ENCODE results near the gene FADS2.

FADS2 gene

GRCh38 chr11:61910187-61911127, 82.4 kb downstream of the FADS2 start:
- H3K4me3 ChIP-seq (ENCODE audit: low read depth, low read length) = no peak overlapping the region
- H3K36me3 ChIP-seq = no peaks in the 10 kb centered on the region
- no peaks in the 10 kb centered on the region for H3K9me3 ChIP-seq
- TF ChIP-seq, protein P1, sequence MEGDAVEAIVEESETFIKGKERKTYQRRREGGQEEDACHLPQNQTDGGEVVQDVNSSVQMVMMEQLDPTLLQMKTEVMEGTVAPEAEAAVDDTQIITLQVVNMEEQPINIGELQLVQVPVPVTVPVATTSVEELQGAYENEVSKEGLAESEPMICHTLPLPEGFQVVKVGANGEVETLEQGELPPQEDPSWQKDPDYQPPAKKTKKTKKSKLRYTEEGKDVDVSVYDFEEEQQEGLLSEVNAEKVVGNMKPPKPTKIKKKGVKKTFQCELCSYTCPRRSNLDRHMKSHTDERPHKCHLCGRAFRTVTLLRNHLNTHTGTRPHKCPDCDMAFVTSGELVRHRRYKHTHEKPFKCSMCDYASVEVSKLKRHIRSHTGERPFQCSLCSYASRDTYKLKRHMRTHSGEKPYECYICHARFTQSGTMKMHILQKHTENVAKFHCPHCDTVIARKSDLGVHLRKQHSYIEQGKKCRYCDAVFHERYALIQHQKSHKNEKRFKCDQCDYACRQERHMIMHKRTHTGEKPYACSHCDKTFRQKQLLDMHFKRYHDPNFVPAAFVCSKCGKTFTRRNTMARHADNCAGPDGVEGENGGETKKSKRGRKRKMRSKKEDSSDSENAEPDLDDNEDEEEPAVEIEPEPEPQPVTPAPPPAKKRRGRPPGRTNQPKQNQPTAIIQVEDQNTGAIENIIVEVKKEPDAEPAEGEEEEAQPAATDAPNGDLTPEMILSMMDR (IDR thresholded peaks at IDR 0.05; ENCODE audit: low read depth, low read length) = no peak
- H3K27me3 ChIP-seq = no peaks in the 10 kb centered on the region
- DNase-seq = no peak
- no peaks in the 10 kb centered on the region for H3K4me1 ChIP-seq

DNA sequence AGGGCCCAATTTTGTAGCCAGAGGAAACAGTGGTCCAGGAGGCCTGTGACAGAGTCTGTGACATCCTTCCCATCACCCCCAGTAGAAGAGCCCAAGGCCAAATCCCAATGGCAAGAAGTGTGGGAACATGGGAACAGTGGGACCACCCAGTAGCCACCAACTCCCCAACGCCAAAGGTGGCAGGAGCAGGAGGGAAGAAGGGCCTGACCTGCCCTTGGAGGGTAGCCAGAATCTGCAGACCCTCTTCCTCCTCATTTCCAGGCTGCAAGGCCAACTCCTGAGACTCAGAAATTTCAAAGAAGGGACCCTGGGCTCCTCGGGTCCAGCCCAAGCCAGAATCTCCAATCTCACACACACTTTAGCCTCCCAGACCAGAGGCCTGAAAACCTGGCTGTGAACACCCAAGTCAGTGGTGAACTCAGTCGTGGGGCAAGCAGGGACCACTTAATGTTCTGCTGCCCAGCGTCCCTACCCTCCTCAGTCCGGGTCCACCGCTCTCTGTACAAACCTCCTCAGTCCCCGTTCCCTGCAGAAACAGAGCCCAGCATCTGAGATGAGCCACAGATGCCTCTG, 83.1 kb downstream of the FADS2 start:
- H3K27me3 ChIP-seq = no peaks in the 10 kb centered on the region
- H3K4me3 ChIP-seq (ENCODE audit: low read depth, low read length) = no peak overlapping the region
- H3K36me3 ChIP-seq = no peaks in the 10 kb centered on the region
- no peak for DNase-seq
- no peaks in the 10 kb centered on the region for H3K4me1 ChIP-seq
- TF ChIP-seq, protein P1 (IDR thresholded peaks at IDR 0.05; ENCODE audit: low read depth, low read length) = no peak
- H3K9me3 ChIP-seq = no peaks in the 10 kb centered on the region

DNA sequence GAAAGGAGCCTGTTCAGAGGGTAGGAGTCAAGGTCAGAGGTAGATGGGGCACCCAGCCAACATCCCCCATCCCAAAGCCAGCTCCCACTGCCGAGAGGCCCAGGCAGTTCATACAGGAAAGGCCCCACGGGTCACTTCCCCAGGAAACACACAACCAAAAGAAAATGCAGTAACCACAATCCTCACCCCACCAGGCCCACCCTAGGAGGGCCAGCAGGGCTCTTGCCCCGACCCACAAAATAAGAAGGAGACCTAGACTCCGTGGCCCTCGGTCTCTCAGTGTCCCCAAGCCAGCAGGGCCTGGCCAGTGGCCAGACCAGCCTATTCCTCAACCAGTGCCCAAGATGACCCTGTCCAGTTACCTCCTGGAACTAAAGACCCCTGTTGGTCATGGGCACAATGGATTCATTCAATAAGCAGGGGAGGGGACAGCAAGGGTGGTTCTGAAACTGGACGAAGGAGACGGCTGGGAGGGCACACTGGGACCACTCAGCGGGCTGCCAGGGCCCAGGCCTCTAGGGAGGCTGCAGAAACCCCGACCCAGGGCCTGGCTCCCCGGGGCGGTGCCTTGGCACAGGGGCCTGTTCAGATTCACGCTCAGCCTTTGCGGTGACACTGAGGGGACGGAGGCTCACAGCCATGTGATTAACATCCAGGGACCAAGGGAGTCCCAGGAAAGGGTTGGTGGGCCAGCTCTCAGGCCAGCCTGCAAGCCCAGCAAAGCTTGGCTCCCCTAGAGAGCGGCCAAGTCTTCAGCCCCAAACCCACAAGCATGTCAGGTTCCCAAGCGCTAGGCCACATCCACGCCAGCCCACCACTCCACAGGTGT, 83.8 kb downstream of the FADS2 start:
- H3K27me3 ChIP-seq = no peaks in the 10 kb centered on the region
- no peak for DNase-seq
- no peaks in the 10 kb centered on the region for H3K36me3 ChIP-seq
- H3K4me3 ChIP-seq (ENCODE audit: low read depth, low read length) = no peak overlapping the region
- H3K4me1 ChIP-seq = no peaks in the 10 kb centered on the region
- H3K9me3 ChIP-seq = no peaks in the 10 kb centered on the region
- TF ChIP-seq, protein P1 (IDR thresholded peaks at IDR 0.05; ENCODE audit: low read depth, low read length) = no peak

DNA sequence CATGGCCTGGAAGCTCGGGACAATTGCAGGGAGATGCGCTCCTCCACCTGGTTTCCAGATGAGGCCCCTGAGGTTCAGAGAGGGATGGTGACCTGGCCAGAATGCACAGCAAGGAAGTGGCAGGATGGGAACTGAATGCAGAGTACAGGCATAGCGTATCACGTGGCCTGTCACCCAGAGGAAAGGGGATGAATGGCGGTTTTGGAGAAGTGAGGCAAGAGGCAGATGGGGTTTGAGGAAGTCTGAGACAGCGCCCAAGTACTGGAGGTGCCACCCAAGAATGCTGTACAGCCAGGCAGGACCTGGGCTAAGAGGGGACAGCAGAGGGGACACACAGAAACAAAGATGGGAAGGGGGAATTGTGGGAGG, 84.4 kb downstream of the FADS2 start:
- DNase-seq = no peak
- TF ChIP-seq, protein P1 (IDR thresholded peaks at IDR 0.05; ENCODE audit: low read depth, low read length) = no peak
- Histone ChIP-seq H3K4me3 (ENCODE audit: low read depth, low read length) (no peak overlapping the region), H3K4me1 (no peaks in the 10 kb centered on the region), H3K27me3 (no peaks in the 10 kb centered on the region), H3K9me3 (no peaks in the 10 kb centered on the region), H3K36me3 (no peaks in the 10 kb centered on the region)

DNA sequence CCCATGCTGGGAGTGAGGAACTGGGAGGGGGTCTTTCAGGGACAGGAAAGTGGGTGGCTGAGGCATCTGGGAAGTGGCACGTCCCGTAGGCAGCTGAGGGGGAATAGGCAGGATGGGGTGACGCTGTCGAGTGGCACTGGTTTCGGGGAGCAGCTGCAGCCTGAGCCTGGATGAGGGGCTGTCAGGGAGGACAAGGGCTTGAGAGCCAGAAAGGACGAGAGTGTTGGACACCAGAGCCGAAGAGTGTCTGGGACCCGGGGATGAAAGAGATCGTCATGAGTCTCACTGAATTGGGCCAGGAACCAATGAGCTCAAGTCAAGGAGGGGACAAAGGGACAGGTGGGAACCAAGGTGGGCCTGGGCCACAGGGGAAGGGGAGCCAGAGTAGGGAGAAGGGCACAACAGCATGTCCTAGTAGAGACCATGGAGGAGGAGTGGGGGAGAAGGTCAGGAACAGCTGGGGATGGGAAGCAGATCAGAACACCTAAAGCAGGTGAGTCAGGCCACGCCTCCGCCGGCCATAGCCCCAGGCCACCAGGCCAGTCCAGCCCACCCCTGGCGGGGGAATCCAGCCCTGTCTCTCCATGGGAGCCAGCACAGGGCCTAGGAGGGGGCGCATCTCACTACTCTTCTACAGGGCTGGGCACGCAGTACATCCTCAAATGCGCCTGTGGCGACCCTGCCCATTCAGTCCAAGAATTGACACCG, 85.0 kb downstream of the FADS2 start:
- TF ChIP-seq, protein P1 (IDR thresholded peaks at IDR 0.05; ENCODE audit: low read depth, low read length) = no peak
- H3K4me1 ChIP-seq = no peaks in the 10 kb centered on the region
- no peaks in the 10 kb centered on the region for H3K36me3 ChIP-seq
- H3K27me3 ChIP-seq = no peaks in the 10 kb centered on the region
- no peak overlapping the region for H3K4me3 ChIP-seq (ENCODE audit: low read depth, low read length)
- no peak for DNase-seq
- no peaks in the 10 kb centered on the region for H3K9me3 ChIP-seq
